H1 (cell line): ENCODE data around the gene ARGLU1.

Experiments
- CTCF ChIP-seq, 3 experiments: IDR thresholded peaks; 1 replicate in 2 of 3; 2 replicates in 1 of 3; pipeline versions ENCODE4 v1.5.1 to v1.6.1; 2011; ENCODE audit warnings: low read length in 3 of 3, mild to moderate bottlenecking in 3 of 3, inconsistent platforms in 2 of 3, low read depth in 1 of 3, moderate library complexity in 1 of 3; ENCODE audit not compliant: insufficient read depth in 1 of 3; ENCODE audit errors: control extremely low read depth in 1 of 3
- HDAC6 ChIP-seq: IDR thresholded peaks from one replicate; pipeline ENCODE4 v1.7.1; 2012; ENCODE audit warnings: low read depth, mild to moderate bottlenecking, inconsistent platforms, low read length, moderate library complexity
- USF2 ChIP-seq: IDR thresholded peaks from 2 replicates; pipeline ENCODE4 v1.6.1; 2011; ENCODE audit warnings: low read length, improper control_type of control experiment
- YY1 ChIP-seq: IDR thresholded peaks from 2 replicates; pipeline ENCODE4 v1.6.1; 2011; ENCODE audit warnings: low read depth, mild to moderate bottlenecking, low read length

GRCh38 chr13:106597186-106597585, 29.2 kb upstream of the ARGLU1 start:
- TF ChIP-seq YY1 (no peak), USF2 (no peak), HDAC6 (no peak), CTCF (IDR thresholded peaks at IDR 0.05; ENCODE audit: control extremely low read depth in 1 of 3, insufficient read depth in 1 of 3, low read depth in 1 of 3, low read length in 3 of 3) (no peak)
